HepG2 (cell line): ENCODE data around the gene EPC1. TPM values are rescaled to one million over a fixed set of nuclear protein-coding genes. Genes with fewer than 3 reads are reported as not detected.

Experiments
- HDAC1 ChIP-seq: sonication (generic); formaldehyde crosslinking; IDR thresholded peaks from 2 replicates; pipeline ENCODE4 v1.5.1; 2020; ENCODE audit warnings: mild to moderate bottlenecking, missing genetic modification reagents
- JUND ChIP-seq: sonication (generic); formaldehyde crosslinking; IDR thresholded peaks from 2 replicates; pipeline ENCODE4 v1.8.0; 2022; ENCODE audit warnings: mild to moderate bottlenecking, missing genetic modification reagents
- KDM1A ChIP-seq: IDR thresholded peaks from 2 replicates; pipeline ENCODE4 v1.6.1; 2016; ENCODE audit warnings: missing compliant biosample characterization
- KLF16 ChIP-seq, 2 experiments: sonication (generic) in 1 of 2; formaldehyde crosslinking in 1 of 2; IDR thresholded peaks; 2 replicates each; pipeline versions ENCODE4 v1.6.1 to v1.8.0; 2016 to 2023; ENCODE audit warnings: missing genetic modification reagents in 2 of 2, missing compliant biosample characterization in 1 of 2
- KLF6 ChIP-seq: IDR thresholded peaks from 2 replicates; pipeline ENCODE4 v1.8.0; 2016; ENCODE audit warnings: missing biosample characterization, missing genetic modification reagents
- MAFK ChIP-seq, 2 experiments: IDR thresholded peaks in 1 of 2; conservative IDR thresholded peaks in 1 of 2; 2 replicates each; pipeline ENCODE4 v1.6.1; 2011; ENCODE audit warnings: improper control_type of control experiment in 2 of 2, low read length in 2 of 2
- MTA3 ChIP-seq: sonication (generic); formaldehyde crosslinking; IDR thresholded peaks from 2 replicates; pipeline ENCODE4 v1.4.0; 2020; ENCODE audit warnings: missing genetic modification reagents
- PHF21A ChIP-seq: sonication (generic); formaldehyde crosslinking; IDR thresholded peaks from 2 replicates; pipeline ENCODE4 v1.5.0; 2020; ENCODE audit warnings: mild to moderate bottlenecking, missing genetic modification reagents
- RBM39 ChIP-seq: fragments of 200-400 bp; formaldehyde crosslinking; IDR thresholded peaks from one replicate; pipeline ENCODE4 v1.6.1; 2018; ENCODE audit warnings: antibody characterized with exemption, mild to moderate bottlenecking, low read depth, low read length; ENCODE audit not compliant: poor library complexity, severe bottlenecking
- SETDB1 ChIP-seq: sonication (generic); formaldehyde crosslinking; IDR thresholded peaks from 2 replicates; pipeline ENCODE4 v1.5.1; 2020; ENCODE audit warnings: missing genetic modification reagents, mild to moderate bottlenecking, borderline replicate concordance
- SIN3B ChIP-seq: fragments of 150-350 bp; IDR thresholded peaks from 2 replicates; pipeline ENCODE4 v1.6.1; 2014; ENCODE audit warnings: low read length
- SNRNP70 ChIP-seq: fragments of 200-400 bp; formaldehyde crosslinking; IDR thresholded peaks from 2 replicates; pipeline ENCODE4 v1.6.1; 2017; ENCODE audit warnings: mild to moderate bottlenecking, low read depth, low read length, moderate library complexity
- TAF1 ChIP-seq: sonication (generic); formaldehyde crosslinking; IDR thresholded peaks from 2 replicates; pipeline ENCODE4 v1.4.0; 2020; ENCODE audit warnings: missing genetic modification reagents
- TGIF2 ChIP-seq: IDR thresholded peaks from 2 replicates; pipeline ENCODE4 v1.6.1; 2016; ENCODE audit warnings: control low read depth, missing compliant biosample characterization
- ZC3H4 ChIP-seq: sonication (generic); formaldehyde crosslinking; IDR thresholded peaks from 2 replicates; pipeline ENCODE4 v1.4.0; 2020; ENCODE audit warnings: missing genetic modification reagents, borderline replicate concordance
- ZFP90 ChIP-seq: sonication (generic); formaldehyde crosslinking; IDR thresholded peaks from 2 replicates; pipeline ENCODE4 v1.8.0; 2022; ENCODE audit warnings: missing genetic modification reagents, mild to moderate bottlenecking, inconsistent platforms, borderline replicate concordance
- ZNF160 ChIP-seq: sonication (generic); formaldehyde crosslinking; IDR thresholded peaks from 2 replicates; pipeline ENCODE4 v1.8.0; 2022; ENCODE audit warnings: mild to moderate bottlenecking, inconsistent platforms, missing genetic modification reagents
- ZNF234 ChIP-seq: sonication (generic); formaldehyde crosslinking; conservative IDR thresholded peaks from 2 replicates; pipeline ENCODE4 v1.5.1; 2020; ENCODE audit warnings: mild to moderate bottlenecking, missing genetic modification reagents
- ZNF256 ChIP-seq: sonication (generic); formaldehyde crosslinking; conservative IDR thresholded peaks from 2 replicates; pipeline ENCODE4 v1.4.0; 2020; ENCODE audit warnings: missing genetic modification reagents
- ZNF577 ChIP-seq: sonication (generic); formaldehyde crosslinking; IDR thresholded peaks from 2 replicates; pipeline ENCODE4 v1.4.0; 2020; ENCODE audit warnings: mild to moderate bottlenecking, low read depth, missing genetic modification reagents, borderline replicate concordance
- polyA plus RNA-seq, 8 experiments: library from polyadenylated mRNA; depleted of rRNA in 3 of 8; stranded (reverse) in 7 of 8; unstranded in 1 of 8; fragments of >200 nt; fragmentation: Illumina TruSeq in 4 of 8; extraction: Trizol in 4 of 8; gene quantifications; 2 replicates each; pipeline versions ENCODE4 v1.2.1 to v1.2.3, GENCODE V29; 2011 to 2016; ENCODE audit warnings: low read depth in 4 of 8, missing spikeins in 1 of 8, mixed read lengths in 1 of 8; ENCODE audit not compliant: insufficient read depth in 1 of 8
- total RNA-seq, 5 experiments: library from RNA; depleted of rRNA; stranded (reverse); fragments of >200 nt; fragmentation: Illumina TruSeq; extraction: Trizol; gene quantifications; 2 replicates each; pipeline ENCODE4 v1.2.3, GENCODE V29; 2016; ENCODE audit warnings: low read depth in 1 of 5
- TF ChIP-seq, protein P1 (sequence below): sonication (generic); formaldehyde crosslinking; IDR thresholded peaks from 2 replicates; pipeline ENCODE4 v1.9.0; 2021; ENCODE audit warnings: missing genetic modification reagents, mild to moderate bottlenecking, borderline replicate concordance
- TF ChIP-seq, protein P2 (sequence below), 2 experiments: IDR thresholded peaks; 2 replicates each; pipeline ENCODE4 v1.6.1; 2011 to 2012; ENCODE audit warnings: low read length in 2 of 2, borderline replicate concordance in 1 of 2, low read depth in 1 of 2, mild to moderate bottlenecking in 1 of 2, moderate library complexity in 1 of 2
- TF ChIP-seq, protein P3 (sequence below): sonication (generic); formaldehyde crosslinking; IDR thresholded peaks from 2 replicates; pipeline ENCODE4 v1.8.1; 2023; ENCODE audit warnings: mild to moderate bottlenecking, missing genetic modification reagents

Gene EPC1
- total and polyA plus RNA-seq, 2 of the 13 experiments (the other 11 are each of a cell fraction or from before 2014, with no cell fraction given), result 28.7 to 44.2 TPM

DNA sequence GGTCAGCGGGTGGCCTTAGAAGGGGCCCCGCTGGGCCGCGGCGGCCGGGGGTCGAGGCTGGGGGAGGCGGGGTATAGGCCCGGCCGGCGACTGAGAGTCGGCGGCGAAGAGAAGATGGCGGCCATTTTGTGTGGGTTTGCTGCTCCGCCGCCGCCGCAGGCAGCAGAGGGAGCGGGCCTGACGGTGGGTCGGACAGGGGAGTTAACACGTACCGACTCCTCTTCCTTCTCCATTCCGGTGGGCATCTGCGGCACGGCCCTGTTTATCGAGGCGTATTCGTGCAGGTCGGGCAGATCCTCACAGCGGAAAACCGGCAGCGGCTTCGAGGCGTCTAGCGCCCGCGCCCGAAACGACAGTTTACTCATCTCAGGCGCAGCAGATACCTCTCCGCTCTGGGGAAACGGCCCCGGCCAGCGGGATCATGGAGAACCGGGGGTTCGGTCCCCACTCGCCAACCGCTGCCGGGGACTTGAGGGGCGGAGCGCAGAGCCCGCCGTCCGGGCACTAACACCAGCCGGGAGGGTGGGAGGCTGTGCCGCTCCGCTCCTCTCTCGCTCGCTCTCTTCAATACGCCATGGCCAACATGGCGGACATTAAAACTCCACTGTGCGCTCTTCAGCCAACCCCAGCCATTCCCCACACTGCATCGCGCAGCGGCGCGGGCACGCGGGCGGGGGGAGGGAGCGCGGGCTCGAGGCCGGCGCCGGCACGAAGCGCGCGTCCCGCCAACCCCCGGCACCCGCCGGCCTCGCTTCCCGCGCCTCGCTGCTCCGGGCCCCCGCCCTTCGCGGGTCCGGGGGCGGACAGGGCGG lies at the start of gene EPC1 (continued):
- TF ChIP-seq, protein P1, sequence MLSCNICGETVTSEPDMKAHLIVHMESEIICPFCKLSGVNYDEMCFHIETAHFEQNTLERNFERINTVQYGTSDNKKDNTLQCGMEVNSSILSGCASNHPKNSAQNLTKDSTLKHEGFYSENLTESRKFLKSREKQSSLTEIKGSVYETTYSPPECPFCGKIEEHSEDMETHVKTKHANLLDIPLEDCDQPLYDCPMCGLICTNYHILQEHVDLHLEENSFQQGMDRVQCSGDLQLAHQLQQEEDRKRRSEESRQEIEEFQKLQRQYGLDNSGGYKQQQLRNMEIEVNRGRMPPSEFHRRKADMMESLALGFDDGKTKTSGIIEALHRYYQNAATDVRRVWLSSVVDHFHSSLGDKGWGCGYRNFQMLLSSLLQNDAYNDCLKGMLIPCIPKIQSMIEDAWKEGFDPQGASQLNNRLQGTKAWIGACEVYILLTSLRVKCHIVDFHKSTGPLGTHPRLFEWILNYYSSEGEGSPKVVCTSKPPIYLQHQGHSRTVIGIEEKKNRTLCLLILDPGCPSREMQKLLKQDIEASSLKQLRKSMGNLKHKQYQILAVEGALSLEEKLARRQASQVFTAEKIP (CRISPR knock-in tag), result no peak
- TF ChIP-seq ZC3H4, result no peak
- no peak for TF ChIP-seq SIN3B
- TF ChIP-seq, protein P2, sequence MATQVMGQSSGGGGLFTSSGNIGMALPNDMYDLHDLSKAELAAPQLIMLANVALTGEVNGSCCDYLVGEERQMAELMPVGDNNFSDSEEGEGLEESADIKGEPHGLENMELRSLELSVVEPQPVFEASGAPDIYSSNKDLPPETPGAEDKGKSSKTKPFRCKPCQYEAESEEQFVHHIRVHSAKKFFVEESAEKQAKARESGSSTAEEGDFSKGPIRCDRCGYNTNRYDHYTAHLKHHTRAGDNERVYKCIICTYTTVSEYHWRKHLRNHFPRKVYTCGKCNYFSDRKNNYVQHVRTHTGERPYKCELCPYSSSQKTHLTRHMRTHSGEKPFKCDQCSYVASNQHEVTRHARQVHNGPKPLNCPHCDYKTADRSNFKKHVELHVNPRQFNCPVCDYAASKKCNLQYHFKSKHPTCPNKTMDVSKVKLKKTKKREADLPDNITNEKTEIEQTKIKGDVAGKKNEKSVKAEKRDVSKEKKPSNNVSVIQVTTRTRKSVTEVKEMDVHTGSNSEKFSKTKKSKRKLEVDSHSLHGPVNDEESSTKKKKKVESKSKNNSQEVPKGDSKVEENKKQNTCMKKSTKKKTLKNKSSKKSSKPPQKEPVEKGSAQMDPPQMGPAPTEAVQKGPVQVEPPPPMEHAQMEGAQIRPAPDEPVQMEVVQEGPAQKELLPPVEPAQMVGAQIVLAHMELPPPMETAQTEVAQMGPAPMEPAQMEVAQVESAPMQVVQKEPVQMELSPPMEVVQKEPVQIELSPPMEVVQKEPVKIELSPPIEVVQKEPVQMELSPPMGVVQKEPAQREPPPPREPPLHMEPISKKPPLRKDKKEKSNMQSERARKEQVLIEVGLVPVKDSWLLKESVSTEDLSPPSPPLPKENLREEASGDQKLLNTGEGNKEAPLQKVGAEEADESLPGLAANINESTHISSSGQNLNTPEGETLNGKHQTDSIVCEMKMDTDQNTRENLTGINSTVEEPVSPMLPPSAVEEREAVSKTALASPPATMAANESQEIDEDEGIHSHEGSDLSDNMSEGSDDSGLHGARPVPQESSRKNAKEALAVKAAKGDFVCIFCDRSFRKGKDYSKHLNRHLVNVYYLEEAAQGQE (IDR thresholded peaks at IDR 0.05; ENCODE audit: borderline replicate concordance in 1 of 2, low read depth in 1 of 2, low read length in 2 of 2), result 0 out of 4 replicates have a peak, but pooled peaks of 1 of the 2 experiments have one; percentile 5
- TF ChIP-seq HDAC1, result no peak
- no peak for TF ChIP-seq MTA3 (CRISPR knock-in tag)
- TF ChIP-seq, protein P3, sequence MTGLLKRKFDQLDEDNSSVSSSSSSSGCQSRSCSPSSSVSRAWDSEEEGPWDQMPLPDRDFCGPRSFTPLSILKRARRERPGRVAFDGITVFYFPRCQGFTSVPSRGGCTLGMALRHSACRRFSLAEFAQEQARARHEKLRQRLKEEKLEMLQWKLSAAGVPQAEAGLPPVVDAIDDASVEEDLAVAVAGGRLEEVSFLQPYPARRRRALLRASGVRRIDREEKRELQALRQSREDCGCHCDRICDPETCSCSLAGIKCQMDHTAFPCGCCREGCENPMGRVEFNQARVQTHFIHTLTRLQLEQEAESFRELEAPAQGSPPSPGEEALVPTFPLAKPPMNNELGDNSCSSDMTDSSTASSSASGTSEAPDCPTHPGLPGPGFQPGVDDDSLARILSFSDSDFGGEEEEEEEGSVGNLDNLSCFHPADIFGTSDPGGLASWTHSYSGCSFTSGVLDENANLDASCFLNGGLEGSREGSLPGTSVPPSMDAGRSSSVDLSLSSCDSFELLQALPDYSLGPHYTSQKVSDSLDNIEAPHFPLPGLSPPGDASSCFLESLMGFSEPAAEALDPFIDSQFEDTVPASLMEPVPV, result no peak
- TF ChIP-seq ZFP90 (CRISPR knock-in tag), result peak; percentile 63; the same call in 1 of the 2 replicates
- TF ChIP-seq TAF1, result peak; percentile 88
- TF ChIP-seq SETDB1 (CRISPR knock-in tag), result no peak
- TF ChIP-seq RBM39, result peak; percentile 81
- TF ChIP-seq KDM1A (CRISPR knock-in tag), result no peak
- TF ChIP-seq ZNF256, result no peak
- TF ChIP-seq ZNF160 (CRISPR knock-in tag), result no peak
- no peak for TF ChIP-seq SNRNP70
- no peak for TF ChIP-seq MAFK (conservative IDR thresholded peaks at IDR 0.05 in 1 of 2, IDR thresholded peaks at IDR 0.05 in 1 of 2; ENCODE audit: low read length in 2 of 2)
- TF ChIP-seq KLF16 (CRISPR knock-in tag; IDR thresholded peaks at IDR 0.05), result peak in 1 of 2 experiments; percentile 17; a peak in 1 of 4 replicates
- TF ChIP-seq ZNF234, result no peak
- no peak for TF ChIP-seq KLF6
- TF ChIP-seq TGIF2, result no peak
- TF ChIP-seq ZNF577 (CRISPR knock-in tag), result no peak
- TF ChIP-seq PHF21A (CRISPR knock-in tag), result no peak
- no peak for TF ChIP-seq JUND (CRISPR knock-in tag)
